Measurements from ENCODE around the gene LZTR1.

- TF ChIP-seq CTCF (conservative IDR thresholded peaks at IDR 0.05) (no peak), EZH2 (IDR thresholded peaks at IDR 0.05; ENCODE audit: low read depth) (no peak)
Measured at GRCh38 chr22:20992456-20993303, 10.6 kb downstream of the LZTR1 start.

All from PC-9 (cell line).